ENCODE measurements around the gene TOMM34. TPM values are rescaled to one million over a fixed set of nuclear protein-coding genes. Genes with fewer than 3 reads are reported as not detected.

The TOMM34 gene
- total RNA-seq, 1 experiment from 2014 or later, result 37.5 TPM

- Histone ChIP-seq H2BK15ac (ENCODE audit: low read depth, low read length) (no peak overlapping the region), H3T11ph (ENCODE audit: low read length) (no peak overlapping the region), H2AFZ (ENCODE audit: low read length) (no peak overlapping the region), H3K9ac (ENCODE audit: extremely low read depth, insufficient read length, low read length) (no peak overlapping the region), H3K79me2 (ENCODE audit: insufficient read depth, low read length) (no peaks in the 10 kb centered on the region), H3K4ac (ENCODE audit: low read depth, low read length) (no peak overlapping the region), H2BK12ac (ENCODE audit: insufficient read length, low read depth, low read length) (no peak overlapping the region), H2AK5ac (ENCODE audit: insufficient read length, low read length) (no peak overlapping the region), H3K56ac (ENCODE audit: insufficient read length, low read depth, low read length) (no peak overlapping the region), H4K5ac (ENCODE audit: insufficient read length, low read depth, low read length) (no peak overlapping the region), H3K23ac (ENCODE audit: insufficient read length, low read depth, low read length) (no peak overlapping the region), H4K8ac (replicated peaks; ENCODE audit: insufficient read length, low read depth, low read length) (no peak overlapping the region), H3K4me2 (ENCODE audit: insufficient read depth, insufficient read length, low read length) (no peak overlapping the region), H3K79me1 (ENCODE audit: insufficient read depth, low read depth, low read length, poor library complexity, severe bottlenecking) (no peaks in the 10 kb centered on the region), H2BK120ac (ENCODE audit: low read depth, low read length, poor library complexity, severe bottlenecking) (no peak overlapping the region), H3K23me2 (ENCODE audit: insufficient read length, low read depth, low read length, poor library complexity, severe bottlenecking) (no peaks in the 10 kb centered on the region), H3K9me3 (ENCODE audit: control insufficient read depth, low read depth, low read length) (no peaks in the 10 kb centered on the region), H4K20me1 (ENCODE audit: control insufficient read depth, insufficient read depth, insufficient read length) (no peaks in the 10 kb centered on the region), H4K91ac (ENCODE audit: insufficient read length, low read depth, low read length) (no peak overlapping the region), H3K4me1 (ENCODE audit: insufficient read depth, low read length) (no peaks in the 10 kb centered on the region; the same call in 1 of the 2 replicates), H2BK20ac (ENCODE audit: low read depth, low read length, poor library complexity, severe bottlenecking) (no peak overlapping the region), H3K14ac (ENCODE audit: insufficient read depth, low read length) (no peak overlapping the region), H2BK5ac (ENCODE audit: insufficient read length, low read length) (no peak overlapping the region), H3K18ac (ENCODE audit: insufficient read length, low read depth, low read length) (no peak overlapping the region), H3K27me3 (ENCODE audit: insufficient read depth, low read length) (no peaks in the 10 kb centered on the region), H3K27ac (ENCODE audit: insufficient read length, low read depth, low read length) (no peak overlapping the region)
- H3K36me3 Mint-ChIP-seq (ENCODE audit: insufficient read depth in 1 of 3, low read depth in 3 of 3), result peaks cover 16 to 75% (median 58%) of the 10 kb centered on the region in 3 experiments; a peak in 6 of 7 replicates
- DNase-seq, result no peak
- no CpG with 5 or more reads among the region's 10 CpGs for WGBS (ENCODE audit: extremely low coverage, insufficient read length, low lambda C conversion rate)
- no peaks in the 10 kb centered on the region for H3K9me3 Mint-ChIP-seq
- no peak overlapping the region for H3K4me3 Mint-ChIP-seq
- H3K27ac Mint-ChIP-seq, result peak overlapping the region in 2 of 3 experiments; percentile 72 to 73; a peak in 2 of 7 replicates
- H3K27me3 Mint-ChIP-seq (ENCODE audit: low read depth), result no peaks in the 10 kb centered on the region
- TF ChIP-seq CTCF (conservative IDR thresholded peaks at IDR 0.05), result no peak
- peaks cover 4 to 9% of the 10 kb centered on the region in 2 experiments for H3K4me1 Mint-ChIP-seq
These were observed 41.4 kb downstream of the TOMM34 start for GRCh38 chr20:44918761-44919160.
